H9 (cell line): ENCODE measurements around the gene CRYBB1. TPM values are rescaled to one million over a fixed set of nuclear protein-coding genes. Genes with fewer than 3 reads are reported as not detected.

ENCODE experiments used
- DNase-seq: peaks from one replicate; pipeline ENCODE4 v3.0.0-alpha.2; 2017
- H2AFZ ChIP-seq: one replicate; pipeline ENCODE4 v1.6.1; 2013; ENCODE audit warnings: mild to moderate bottlenecking, low read length, control low read depth, moderate library complexity
- H2AK5ac ChIP-seq: 2 replicates; pipeline ENCODE4 v1.6.1; 2013; ENCODE audit warnings: low read length, control low read depth, mixed read lengths; ENCODE audit not compliant: insufficient read length
- H2BK120ac ChIP-seq: one replicate; pipeline ENCODE4 v1.6.1; 2013; ENCODE audit warnings: low read depth, mild to moderate bottlenecking, low read length, control low read depth, inconsistent platforms; ENCODE audit not compliant: poor library complexity, severe bottlenecking
- H2BK12ac ChIP-seq: 2 replicates; pipeline ENCODE4 v1.6.1; 2013; ENCODE audit warnings: low read length, control low read depth, mixed read lengths, low read depth; ENCODE audit not compliant: insufficient read length
- H2BK15ac ChIP-seq: 2 replicates; pipeline ENCODE4 v1.6.1; 2013; ENCODE audit warnings: low read depth, low read length, control low read depth
- H2BK20ac ChIP-seq: one replicate; pipeline ENCODE4 v1.6.1; 2013; ENCODE audit warnings: low read depth, mild to moderate bottlenecking, low read length, control low read depth, inconsistent platforms; ENCODE audit not compliant: poor library complexity, severe bottlenecking
- H2BK5ac ChIP-seq: 2 replicates; pipeline ENCODE4 v1.6.1; 2013; ENCODE audit warnings: low read length, control low read depth, mixed read lengths; ENCODE audit not compliant: insufficient read length
- H3K14ac ChIP-seq: 2 replicates; pipeline ENCODE4 v1.6.1; 2013; ENCODE audit warnings: low read length, control low read depth; ENCODE audit not compliant: insufficient read depth
- H3K18ac ChIP-seq: 2 replicates; pipeline ENCODE4 v1.6.1; 2013; ENCODE audit warnings: low read depth, mild to moderate bottlenecking, mixed read lengths, low read length, control low read depth; ENCODE audit not compliant: insufficient read length
- H3K23ac ChIP-seq: 2 replicates; pipeline ENCODE4 v1.6.1; 2013; ENCODE audit warnings: low read length, control low read depth, mixed read lengths, low read depth; ENCODE audit not compliant: insufficient read length
- H3K23me2 ChIP-seq: 2 replicates; pipeline ENCODE4 v1.6.1; 2013; ENCODE audit warnings: low read depth, mild to moderate bottlenecking, mixed read lengths, low read length, control low read depth; ENCODE audit not compliant: insufficient read length, poor library complexity, severe bottlenecking
- H3K27ac ChIP-seq: 2 replicates; pipeline ENCODE4 v1.5.1; 2013; ENCODE audit warnings: low read length, control low read depth, mixed read lengths, low read depth; ENCODE audit not compliant: insufficient read length
- H3K27me3 ChIP-seq: 2 replicates; pipeline ENCODE4 v1.6.1; 2013; ENCODE audit warnings: low read length, control low read depth, inconsistent platforms; ENCODE audit not compliant: insufficient read depth
- H3K4ac ChIP-seq: 2 replicates; pipeline ENCODE4 v1.6.1; 2013; ENCODE audit warnings: low read depth, mild to moderate bottlenecking, control low read depth, inconsistent platforms, low read length, moderate library complexity
- H3K4me1 ChIP-seq: 2 replicates; pipeline ENCODE4 v1.6.1; 2013; ENCODE audit warnings: low read length, control low read depth, inconsistent platforms; ENCODE audit not compliant: insufficient read depth
- H3K4me2 ChIP-seq: 2 replicates; pipeline ENCODE4 v1.6.1; 2013; ENCODE audit warnings: low read length, control low read depth, mixed read lengths; ENCODE audit not compliant: insufficient read length, insufficient read depth
- H3K56ac ChIP-seq: 2 replicates; pipeline ENCODE4 v1.6.1; 2013; ENCODE audit warnings: low read depth, mild to moderate bottlenecking, mixed read lengths, low read length, control low read depth; ENCODE audit not compliant: insufficient read length
- H3K79me1 ChIP-seq: 2 replicates; pipeline ENCODE4 v1.6.1; 2013; ENCODE audit warnings: low read depth, mild to moderate bottlenecking, moderate library complexity, low read length, control low read depth, inconsistent platforms; ENCODE audit not compliant: insufficient read depth, poor library complexity, severe bottlenecking
- H3K79me2 ChIP-seq: 2 replicates; pipeline ENCODE4 v1.6.1; 2013; ENCODE audit warnings: low read length, control low read depth, inconsistent platforms; ENCODE audit not compliant: insufficient read depth
- H3K9ac ChIP-seq: 2 replicates; pipeline ENCODE4 v1.6.1; 2013; ENCODE audit warnings: low read length, control low read depth, mixed read lengths; ENCODE audit not compliant: insufficient read length; ENCODE audit errors: extremely low read depth
- H3K9me3 ChIP-seq: one replicate; pipeline ENCODE4 v1.6.1; 2013; ENCODE audit warnings: low read depth, low read length, inconsistent platforms; ENCODE audit not compliant: control insufficient read depth
- H3T11ph ChIP-seq: one replicate; pipeline ENCODE4 v1.6.1; 2013; ENCODE audit warnings: mild to moderate bottlenecking, low read length, control low read depth, inconsistent platforms
- H4K20me1 ChIP-seq: one replicate; pipeline ENCODE4 v1.6.1; 2013; ENCODE audit not compliant: control insufficient read depth, insufficient read length, insufficient read depth
- H4K5ac ChIP-seq: 2 replicates; pipeline ENCODE4 v1.6.1; 2013; ENCODE audit warnings: low read depth, mild to moderate bottlenecking, mixed read lengths, low read length, control low read depth; ENCODE audit not compliant: insufficient read length
- H4K8ac ChIP-seq: replicated peaks from 2 replicates; pipeline ENCODE4 v1.6.1; 2013; ENCODE audit warnings: low read length, control low read depth, mixed read lengths, low read depth; ENCODE audit not compliant: insufficient read length
- H4K91ac ChIP-seq: 2 replicates; pipeline ENCODE4 v1.6.1; 2013; ENCODE audit warnings: low read depth, mild to moderate bottlenecking, moderate library complexity, mixed read lengths, low read length, control low read depth; ENCODE audit not compliant: insufficient read length
- H3K27ac Mint-ChIP-seq, 3 experiments: 2 replicates in 2 of 3; 3 replicates in 1 of 3; pipeline ENCODE4 v1.8.0; 2020 to 2021; ENCODE audit warnings: mixed read lengths in 3 of 3, mild to moderate bottlenecking in 1 of 3, moderate library complexity in 1 of 3
- H3K27me3 Mint-ChIP-seq: 2 replicates; pipeline ENCODE4 v1.8.0; 2021; ENCODE audit warnings: low read depth, mild to moderate bottlenecking, moderate library complexity, mixed read lengths
- H3K36me3 Mint-ChIP-seq, 3 experiments: 2 replicates in 2 of 3; 3 replicates in 1 of 3; pipeline ENCODE4 v1.8.0; 2020 to 2021; ENCODE audit warnings: low read depth in 3 of 3, mixed read lengths in 3 of 3; ENCODE audit not compliant: insufficient read depth in 1 of 3
- H3K4me1 Mint-ChIP-seq, 2 experiments: 2 replicates each; pipeline ENCODE4 v1.8.0; 2020; ENCODE audit warnings: mixed read lengths in 2 of 2
- H3K4me3 Mint-ChIP-seq, 2 experiments: 2 replicates in 1 of 2; 3 replicates in 1 of 2; pipeline ENCODE4 v1.8.0; 2020 to 2021; ENCODE audit warnings: mild to moderate bottlenecking in 2 of 2, mixed read lengths in 2 of 2, moderate library complexity in 1 of 2
- H3K9me3 Mint-ChIP-seq, 2 experiments: 2 replicates in 1 of 2; 3 replicates in 1 of 2; pipeline ENCODE4 v1.8.0; 2020; ENCODE audit warnings: mild to moderate bottlenecking in 2 of 2, mixed read lengths in 2 of 2, moderate library complexity in 1 of 2
- WGBS: extraction: QIAGEN DNeasy Blood & Tissue Kit; methylation state at CpG from one replicate; pipeline ENCODE4 v1.1.7; 2013; ENCODE audit warnings: missing lambda C conversion rate, low lambda C conversion rate, mixed read lengths; ENCODE audit not compliant: insufficient read length; ENCODE audit errors: extremely low coverage; 5-methylcytosine and 5-hydroxymethylcytosine counted together
- total RNA-seq: library from RNA; stranded (reverse); gene quantifications from 2 replicates; pipeline ENCODE4 v1.2.1, GENCODE V29; 2021
- TF ChIP-seq, protein P1 (sequence below): fragments of 200-600 bp; sonication (generic); conservative IDR thresholded peaks from 3 replicates; pipeline ENCODE4 v1.8.0; 2021; ENCODE audit warnings: antibody characterized with exemption, mild to moderate bottlenecking

The CRYBB1 gene
- total RNA-seq, 1 experiment from 2014 or later = 5.4 TPM

DNA sequence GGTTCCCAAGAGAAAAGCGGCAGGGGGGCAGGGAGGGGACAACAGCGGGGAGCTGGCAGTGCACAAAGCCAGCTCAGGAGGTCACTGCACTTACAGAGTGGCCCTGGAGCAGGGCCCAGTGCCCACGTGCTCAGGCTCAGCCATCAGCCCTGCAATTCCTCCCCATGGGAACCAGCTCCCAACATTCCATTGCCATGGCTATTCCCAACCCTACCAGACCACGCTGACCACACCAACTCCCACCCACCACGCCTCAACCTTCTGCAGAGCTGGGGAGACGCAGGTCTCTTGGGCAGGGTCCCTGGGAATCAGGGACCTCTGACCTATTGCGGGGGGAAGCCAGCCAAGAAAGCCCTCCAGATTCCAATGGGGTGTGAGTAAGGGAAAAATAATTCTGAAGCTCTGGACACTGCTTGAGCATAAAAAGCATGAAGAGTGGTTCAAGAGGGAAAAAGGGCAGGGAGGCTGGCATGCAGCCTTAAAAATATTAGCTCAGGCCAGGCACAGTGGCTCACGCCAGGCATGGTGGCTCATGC, 67.3 kb downstream of the CRYBB1 start:
- H3K9ac ChIP-seq = no peak overlapping the region
- no peak overlapping the region for H3K27ac ChIP-seq

More for the DNA sequence above, 67.3 kb downstream of the CRYBB1 start:
- Mint-ChIP-seq H3K27ac (peak overlapping the region; percentile 11 to 97 (median 40)), H3K4me3 (peak overlapping the region in 1 of 2 experiments; percentile 63; a peak in 1 of 5 replicates), H3K4me1 (peaks cover 57 to 60% of the 10 kb centered on the region in 2 experiments), H3K9me3 (no peaks in the 10 kb centered on the region), H3K27me3 (no peaks in the 10 kb centered on the region), H3K36me3 (peaks cover 6 to 16% (median 11%) of the 10 kb centered on the region in 3 experiments)
- peaks cover 8% of the 10 kb centered on the region; the same call in 1 of the 2 replicates for H3K4me1 ChIP-seq
- no CpG with 5 or more reads among the region's 8 CpGs for WGBS
- no peak overlapping the region for H3K23ac ChIP-seq
- H3K79me2 ChIP-seq = peaks cover 36% of the 10 kb centered on the region; the same call in 1 of the 2 replicates
- no peak overlapping the region for H3K14ac ChIP-seq
- no peak overlapping the region for H2BK15ac ChIP-seq
- H4K20me1 ChIP-seq = no peaks in the 10 kb centered on the region
- no peaks in the 10 kb centered on the region for H3K23me2 ChIP-seq
- H3T11ph ChIP-seq = no peak overlapping the region
- no peaks in the 10 kb centered on the region for H3K27me3 ChIP-seq
- H2BK5ac ChIP-seq = no peak overlapping the region
- no peak overlapping the region for H2BK120ac ChIP-seq
- no peak overlapping the region for H4K8ac ChIP-seq
- H2BK20ac ChIP-seq = no peak overlapping the region
- H3K56ac ChIP-seq = no peak overlapping the region
- H2AFZ ChIP-seq = no peak overlapping the region
- no peak for DNase-seq
- no peak overlapping the region for H3K4me2 ChIP-seq
- H3K79me1 ChIP-seq = peaks cover 2% of the 10 kb centered on the region
- no peak overlapping the region for H3K18ac ChIP-seq
- H2BK12ac ChIP-seq = no peak overlapping the region
- no peak overlapping the region for H3K4ac ChIP-seq
- H3K9me3 ChIP-seq = no peaks in the 10 kb centered on the region
- no peak overlapping the region for H4K5ac ChIP-seq
- no peak overlapping the region for H4K91ac ChIP-seq
- TF ChIP-seq, protein P1, sequence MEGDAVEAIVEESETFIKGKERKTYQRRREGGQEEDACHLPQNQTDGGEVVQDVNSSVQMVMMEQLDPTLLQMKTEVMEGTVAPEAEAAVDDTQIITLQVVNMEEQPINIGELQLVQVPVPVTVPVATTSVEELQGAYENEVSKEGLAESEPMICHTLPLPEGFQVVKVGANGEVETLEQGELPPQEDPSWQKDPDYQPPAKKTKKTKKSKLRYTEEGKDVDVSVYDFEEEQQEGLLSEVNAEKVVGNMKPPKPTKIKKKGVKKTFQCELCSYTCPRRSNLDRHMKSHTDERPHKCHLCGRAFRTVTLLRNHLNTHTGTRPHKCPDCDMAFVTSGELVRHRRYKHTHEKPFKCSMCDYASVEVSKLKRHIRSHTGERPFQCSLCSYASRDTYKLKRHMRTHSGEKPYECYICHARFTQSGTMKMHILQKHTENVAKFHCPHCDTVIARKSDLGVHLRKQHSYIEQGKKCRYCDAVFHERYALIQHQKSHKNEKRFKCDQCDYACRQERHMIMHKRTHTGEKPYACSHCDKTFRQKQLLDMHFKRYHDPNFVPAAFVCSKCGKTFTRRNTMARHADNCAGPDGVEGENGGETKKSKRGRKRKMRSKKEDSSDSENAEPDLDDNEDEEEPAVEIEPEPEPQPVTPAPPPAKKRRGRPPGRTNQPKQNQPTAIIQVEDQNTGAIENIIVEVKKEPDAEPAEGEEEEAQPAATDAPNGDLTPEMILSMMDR = no peak
- no peak overlapping the region for H2AK5ac ChIP-seq
